ENCODE results near the gene MTMR6. TPM values are rescaled to one million over a fixed set of nuclear protein-coding genes. Genes with fewer than 3 reads are reported as not detected.

MTMR6 gene
- polyA plus RNA-seq (12.5 to 20.3 TPM (median 12.6 TPM) in 3 replicates), polyA minus RNA-seq (3.1 to 14.4 TPM (median 8.7 TPM) in 3 replicates)
- 8.9 TPM for polyA plus RNA-seq (2011; ENCODE audit: low read depth)
- polyA plus RNA-seq (2011; cell fraction: cytosol; rRNA removed), result 8.1 and 15.8 TPM in 2 replicates
- 9.8 and 15.6 TPM in 2 replicates for polyA plus RNA-seq (2011; cell fraction: nucleus; rRNA removed)
- polyA plus RNA-seq (2012; ENCODE audit: low replicate concordance), result 11.2 and 12.3 TPM in 2 replicates
- 12.1 TPM for polyA minus RNA-seq (2011; cell fraction: cytosol; rRNA and poly(A)+ RNA removed)
- polyA minus RNA-seq (2011; cell fraction: nucleus; rRNA and poly(A)+ RNA removed), result 9.0 and 16.6 TPM in 2 replicates

GRCh38 chr13:25286969-25287961, at the start of gene MTMR6:
TSS of gene MTMR6 (minus strand) at chr13:25287488. CDS start at chr13:25287247, 241 bp downstream.
- Histone ChIP-seq H4K20me1 (ENCODE audit: control insufficient read depth, extremely low read depth, insufficient read depth, low read length) (no peaks in the 10 kb centered on the region), H3K27me3 (ENCODE audit: control insufficient read depth, extremely low read depth, insufficient read depth, low read length) (no peaks in the 10 kb centered on the region), H3K9ac (ENCODE audit: control insufficient read depth, extremely low read depth, insufficient read depth, low read length) (peak within 1 kb of the TSS; percentile 91), H3K79me2 (ENCODE audit: control insufficient read depth, insufficient read depth, low read length) (peaks cover 47% of the 10 kb centered on the region), H3K4me1 (ENCODE audit: control insufficient read depth, extremely low read depth, insufficient read depth, low read length) (peaks cover 10% of the 10 kb centered on the region), H3K27ac (ENCODE audit: control insufficient read depth, insufficient read depth, low read length) (peak within 1 kb of the TSS; percentile 69), H3K9me3 (ENCODE audit: control insufficient read depth, low read depth, low read length) (no peaks in the 10 kb centered on the region), H3K36me3 (ENCODE audit: control insufficient read depth in 2 of 2, extremely low read depth in 1 of 2, insufficient read depth in 2 of 2, low read length in 2 of 2) (peaks cover 0 to 1% of the 10 kb centered on the region in 2 experiments), H3K4me2 (ENCODE audit: control insufficient read depth, extremely low read depth, insufficient read depth, low read depth, low read length) (peak within 1 kb of the TSS; percentile 81), H3K4me3 (ENCODE audit: control insufficient read depth in 2 of 3, extremely low read depth in 1 of 3, insufficient read depth in 2 of 3, low read depth in 1 of 3, low read length in 3 of 3) (peak within 1 kb of the TSS; percentile 82 to 96 (median 85)), H2AFZ (ENCODE audit: control insufficient read depth, low read length) (peak within 1 kb of the TSS; percentile 99), H3K9me1 (ENCODE audit: control insufficient read depth, extremely low read depth, insufficient read depth, low read length) (no peaks in the 10 kb centered on the region)
- no peak for TF ChIP-seq EZH2 (IDR thresholded peaks at IDR 0.05; ENCODE audit: low read length)
- peak; percentile 94 to 100 (median 98) for TF ChIP-seq CTCF (optimal IDR thresholded peaks at IDR 0.05 in 1 of 3, IDR thresholded peaks at IDR 0.05 in 1 of 3, conservative IDR thresholded peaks at IDR 0.05 in 1 of 3; ENCODE audit: extremely low read depth in 1 of 3, insufficient read depth in 2 of 3, low read length in 3 of 3)
- dilution Hi-C loops (cut with MboI; ENCODE audit: extremely low pct_ligation_motif_present, low sequenced_read_pairs), result no loop called here
- FAIRE-seq, result no peak
- peak; percentile 45 for DNase-seq (ENCODE audit: low read depth, low spot score)

GRCh38 chr13:25335856-25336255, 48.6 kb upstream of the MTMR6 start:
- no peak for DNase-seq (ENCODE audit: low read depth, low spot score)
- Histone ChIP-seq H3K27ac (ENCODE audit: control insufficient read depth, insufficient read depth, low read length) (no peak overlapping the region), H3K79me2 (ENCODE audit: control insufficient read depth, insufficient read depth, low read length) (peaks cover 6% of the 10 kb centered on the region), H3K36me3 (ENCODE audit: control insufficient read depth in 2 of 2, extremely low read depth in 1 of 2, insufficient read depth in 2 of 2, low read length in 2 of 2) (peaks cover 13 to 16% of the 10 kb centered on the region in 2 experiments), H3K4me2 (ENCODE audit: control insufficient read depth, extremely low read depth, insufficient read depth, low read depth, low read length) (no peak overlapping the region), H3K4me3 (ENCODE audit: control insufficient read depth in 2 of 3, extremely low read depth in 1 of 3, insufficient read depth in 2 of 3, low read depth in 1 of 3, low read length in 3 of 3) (no peak overlapping the region), H3K9me1 (ENCODE audit: control insufficient read depth, extremely low read depth, insufficient read depth, low read length) (no peaks in the 10 kb centered on the region), H3K27me3 (ENCODE audit: control insufficient read depth, extremely low read depth, insufficient read depth, low read length) (no peaks in the 10 kb centered on the region), H3K9me3 (ENCODE audit: control insufficient read depth, low read depth, low read length) (no peaks in the 10 kb centered on the region), H3K9ac (ENCODE audit: control insufficient read depth, extremely low read depth, insufficient read depth, low read length) (no peak overlapping the region), H3K4me1 (ENCODE audit: control insufficient read depth, extremely low read depth, insufficient read depth, low read length) (no peaks in the 10 kb centered on the region), H2AFZ (ENCODE audit: control insufficient read depth, low read length) (no peak overlapping the region), H4K20me1 (ENCODE audit: control insufficient read depth, extremely low read depth, insufficient read depth, low read length) (no peaks in the 10 kb centered on the region)
- no peak for FAIRE-seq
- dilution Hi-C loops (cut with MboI; ENCODE audit: extremely low pct_ligation_motif_present, low sequenced_read_pairs), result no loop called here
- TF ChIP-seq EZH2 (IDR thresholded peaks at IDR 0.05; ENCODE audit: low read length), result no peak
- no peak for TF ChIP-seq CTCF (optimal IDR thresholded peaks at IDR 0.05 in 1 of 3, IDR thresholded peaks at IDR 0.05 in 1 of 3, conservative IDR thresholded peaks at IDR 0.05 in 1 of 3; ENCODE audit: extremely low read depth in 1 of 3, insufficient read depth in 2 of 3, low read length in 3 of 3)
